OCI-LY3 (cell line): Measurements from ENCODE around the gene MON2.

Experiments used
- H2AFZ ChIP-seq: fragments of 200-600, 300-600 bp; shearing (Covaris generic); 2 replicates; pipeline ENCODE4 v1.6.0; 2014; ENCODE audit warnings: antibody characterized with exemption, low read depth, low read length
- H3K27ac ChIP-seq: fragments of 200-600, 300-600 bp; sonication (generic); 2 replicates; pipeline ENCODE4 v1.5.1; 2014; ENCODE audit warnings: mild to moderate bottlenecking, low read length, moderate library complexity, mixed read lengths
- H3K27me3 ChIP-seq: fragments of 200-600, 300-600 bp; sonication (generic); 2 replicates; pipeline ENCODE4 v1.6.1; 2014; ENCODE audit warnings: low read depth, low read length, mixed read lengths
- H3K36me3 ChIP-seq: fragments of 200-600, 300-600 bp; sonication (generic); replicated peaks from 2 replicates; pipeline ENCODE3; 2014; ENCODE audit warnings: low read depth, low read length, mixed read lengths
- H3K4me1 ChIP-seq: fragments of 300-600, 200-600 bp; sonication (generic); 2 replicates; pipeline ENCODE4 v1.6.1; 2014; ENCODE audit warnings: low read length, mixed read lengths
- H3K4me2 ChIP-seq: fragments of 200-600, 300-600 bp; sonication (generic); 2 replicates; pipeline ENCODE4 v1.6.1; 2014; ENCODE audit warnings: low read length, mixed read lengths
- H3K4me3 ChIP-seq: fragments of 300-600, 200-600 bp; sonication (generic); 2 replicates; pipeline ENCODE4 v1.5.1; 2014; ENCODE audit warnings: antibody characterized with exemption, mild to moderate bottlenecking, low read length, moderate library complexity
- H3K79me2 ChIP-seq: fragments of 300-600, 200-600 bp; shearing (Covaris generic); 2 replicates; pipeline ENCODE4 v1.6.1; 2014; ENCODE audit warnings: mild to moderate bottlenecking, low read length, mixed read lengths
- H3K9ac ChIP-seq: fragments of 300-600, 200-600 bp; shearing (Covaris generic); 2 replicates; pipeline ENCODE4 v1.6.0; 2014; ENCODE audit warnings: mild to moderate bottlenecking, low read length, moderate library complexity
- H3K9me3 ChIP-seq: fragments of 200-600, 300-600 bp; shearing (Covaris generic); 2 replicates; pipeline ENCODE4 v1.6.1; 2014; ENCODE audit warnings: low read length, mixed read lengths; ENCODE audit not compliant: insufficient read depth
- H4K20me1 ChIP-seq: fragments of 200-600, 300-600 bp; sonication (generic); 2 replicates; pipeline ENCODE4 v1.6.1; 2016; ENCODE audit warnings: low read length, mixed read lengths; ENCODE audit not compliant: insufficient read depth
- EZH2phosphoT487 ChIP-seq: fragments of 200-600 bp; shearing (Covaris generic); IDR thresholded peaks from 2 replicates; pipeline ENCODE4 v1.6.1; 2018; ENCODE audit warnings: antibody characterized with exemption, mixed run types, low read depth
- TF ChIP-seq, protein P1 (sequence below): fragments of 200-600, 300-600 bp; sonication (generic); IDR thresholded peaks from 2 replicates; pipeline ENCODE4 v1.5.1; 2014; ENCODE audit warnings: antibody characterized with exemption, low read length, low read depth

MON2 gene, protein sequence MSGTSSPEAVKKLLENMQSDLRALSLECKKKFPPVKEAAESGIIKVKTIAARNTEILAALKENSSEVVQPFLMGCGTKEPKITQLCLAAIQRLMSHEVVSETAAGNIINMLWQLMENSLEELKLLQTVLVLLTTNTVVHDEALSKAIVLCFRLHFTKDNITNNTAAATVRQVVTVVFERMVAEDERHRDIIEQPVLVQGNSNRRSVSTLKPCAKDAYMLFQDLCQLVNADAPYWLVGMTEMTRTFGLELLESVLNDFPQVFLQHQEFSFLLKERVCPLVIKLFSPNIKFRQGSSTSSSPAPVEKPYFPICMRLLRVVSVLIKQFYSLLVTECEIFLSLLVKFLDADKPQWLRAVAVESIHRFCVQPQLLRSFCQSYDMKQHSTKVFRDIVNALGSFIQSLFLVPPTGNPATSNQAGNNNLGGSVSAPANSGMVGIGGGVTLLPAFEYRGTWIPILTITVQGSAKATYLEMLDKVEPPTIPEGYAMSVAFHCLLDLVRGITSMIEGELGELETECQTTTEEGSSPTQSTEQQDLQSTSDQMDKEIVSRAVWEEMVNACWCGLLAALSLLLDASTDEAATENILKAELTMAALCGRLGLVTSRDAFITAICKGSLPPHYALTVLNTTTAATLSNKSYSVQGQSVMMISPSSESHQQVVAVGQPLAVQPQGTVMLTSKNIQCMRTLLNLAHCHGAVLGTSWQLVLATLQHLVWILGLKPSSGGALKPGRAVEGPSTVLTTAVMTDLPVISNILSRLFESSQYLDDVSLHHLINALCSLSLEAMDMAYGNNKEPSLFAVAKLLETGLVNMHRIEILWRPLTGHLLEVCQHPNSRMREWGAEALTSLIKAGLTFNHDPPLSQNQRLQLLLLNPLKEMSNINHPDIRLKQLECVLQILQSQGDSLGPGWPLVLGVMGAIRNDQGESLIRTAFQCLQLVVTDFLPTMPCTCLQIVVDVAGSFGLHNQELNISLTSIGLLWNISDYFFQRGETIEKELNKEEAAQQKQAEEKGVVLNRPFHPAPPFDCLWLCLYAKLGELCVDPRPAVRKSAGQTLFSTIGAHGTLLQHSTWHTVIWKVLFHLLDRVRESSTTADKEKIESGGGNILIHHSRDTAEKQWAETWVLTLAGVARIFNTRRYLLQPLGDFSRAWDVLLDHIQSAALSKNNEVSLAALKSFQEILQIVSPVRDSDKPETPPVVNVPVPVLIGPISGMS (N-terminal part only)

DNA sequence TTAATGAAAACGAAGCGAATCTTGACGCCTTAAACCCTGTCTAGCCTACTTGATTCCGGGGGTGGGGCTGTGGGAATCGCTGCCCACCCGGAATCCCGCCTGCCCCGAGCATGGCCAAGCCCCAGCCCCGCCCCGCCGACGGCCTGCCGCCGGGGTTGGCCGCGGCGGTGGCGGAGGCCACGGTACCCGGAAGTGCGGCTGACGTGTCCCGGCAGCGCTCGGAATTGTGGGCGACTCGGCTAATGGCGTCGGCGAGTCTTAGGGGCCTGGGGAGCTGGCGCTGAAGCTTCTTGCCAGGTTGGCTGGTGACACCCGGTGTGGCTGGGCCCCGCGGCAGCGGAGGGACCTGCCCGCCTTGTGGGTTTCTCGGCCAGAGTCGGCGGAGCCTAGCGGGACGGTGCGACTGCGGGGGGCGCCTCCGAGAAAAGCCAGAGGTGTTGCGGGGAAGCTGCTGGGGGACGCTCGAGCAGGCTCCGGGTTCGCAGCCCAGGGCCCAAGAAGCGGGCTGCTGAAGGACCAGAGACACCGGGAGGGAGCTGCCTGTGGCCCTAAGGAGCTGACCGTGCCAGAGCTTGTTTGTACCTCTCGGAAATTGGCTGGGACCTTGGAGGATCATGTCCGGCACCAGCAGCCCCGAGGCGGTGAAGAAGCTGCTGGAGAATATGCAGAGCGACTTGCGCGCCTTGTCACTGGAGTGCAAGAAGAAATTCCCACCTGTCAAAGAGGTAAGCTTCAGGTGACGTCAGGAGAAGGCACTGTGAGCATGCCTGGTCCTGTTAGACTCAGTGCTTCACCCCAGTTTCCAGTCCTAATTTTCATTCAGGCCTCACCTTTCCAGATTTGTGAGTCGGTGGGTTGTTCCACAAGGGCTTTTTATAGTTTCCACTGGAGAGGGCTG is at the start of gene MON2:
Gene MON2 (plus strand): TSS at position 233 of the 898 bp plus-strand sequence. CDS start 382 bp downstream, at position 615.
- no peak for TF ChIP-seq EZH2phosphoT487
- TF ChIP-seq, protein P1, sequence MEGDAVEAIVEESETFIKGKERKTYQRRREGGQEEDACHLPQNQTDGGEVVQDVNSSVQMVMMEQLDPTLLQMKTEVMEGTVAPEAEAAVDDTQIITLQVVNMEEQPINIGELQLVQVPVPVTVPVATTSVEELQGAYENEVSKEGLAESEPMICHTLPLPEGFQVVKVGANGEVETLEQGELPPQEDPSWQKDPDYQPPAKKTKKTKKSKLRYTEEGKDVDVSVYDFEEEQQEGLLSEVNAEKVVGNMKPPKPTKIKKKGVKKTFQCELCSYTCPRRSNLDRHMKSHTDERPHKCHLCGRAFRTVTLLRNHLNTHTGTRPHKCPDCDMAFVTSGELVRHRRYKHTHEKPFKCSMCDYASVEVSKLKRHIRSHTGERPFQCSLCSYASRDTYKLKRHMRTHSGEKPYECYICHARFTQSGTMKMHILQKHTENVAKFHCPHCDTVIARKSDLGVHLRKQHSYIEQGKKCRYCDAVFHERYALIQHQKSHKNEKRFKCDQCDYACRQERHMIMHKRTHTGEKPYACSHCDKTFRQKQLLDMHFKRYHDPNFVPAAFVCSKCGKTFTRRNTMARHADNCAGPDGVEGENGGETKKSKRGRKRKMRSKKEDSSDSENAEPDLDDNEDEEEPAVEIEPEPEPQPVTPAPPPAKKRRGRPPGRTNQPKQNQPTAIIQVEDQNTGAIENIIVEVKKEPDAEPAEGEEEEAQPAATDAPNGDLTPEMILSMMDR, result no peak
- H3K79me2 ChIP-seq, result peaks cover 47% of the 10 kb centered on the region
- H3K4me2 ChIP-seq, result peak within 1 kb of the TSS; percentile 97
- peaks cover 13% of the 10 kb centered on the region for H3K4me1 ChIP-seq
- peaks cover 4% of the 10 kb centered on the region; the same call in 1 of the 2 replicates for H4K20me1 ChIP-seq
- no peaks in the 10 kb centered on the region for H3K9me3 ChIP-seq
- peak within 1 kb of the TSS; percentile 94 for H3K4me3 ChIP-seq
- H3K27ac ChIP-seq, result peak within 1 kb of the TSS; percentile 73
- peak within 1 kb of the TSS; percentile 99 for H2AFZ ChIP-seq
- H3K27me3 ChIP-seq, result no peaks in the 10 kb centered on the region
- H3K36me3 ChIP-seq, result peaks cover 6% of the 10 kb centered on the region
- peak within 1 kb of the TSS; percentile 95 for H3K9ac ChIP-seq

DNA sequence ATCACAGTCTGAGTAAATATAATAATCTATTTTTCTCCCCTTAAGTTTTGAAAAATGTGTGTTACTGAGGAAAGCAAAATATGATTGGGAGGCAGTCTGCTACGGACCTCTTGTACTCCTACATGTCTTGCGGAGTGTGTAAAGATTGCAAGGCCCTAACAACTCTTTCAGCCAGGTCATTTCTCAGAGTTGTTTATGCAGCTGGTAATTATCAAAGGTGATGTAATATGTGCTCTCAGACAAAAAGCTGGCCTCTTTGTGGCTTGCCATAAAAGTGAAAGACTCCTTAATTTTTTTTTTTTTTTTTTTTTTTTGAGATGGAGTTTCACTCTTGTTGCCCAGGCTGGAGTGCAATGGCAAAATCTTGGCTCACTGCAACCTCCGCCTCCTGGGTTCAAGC is 40.5 kb upstream of the MON2 start:
- H3K4me3 ChIP-seq, result no peak overlapping the region
- H3K79me2 ChIP-seq, result no peaks in the 10 kb centered on the region
- H3K27ac ChIP-seq, result no peak overlapping the region
- no peak overlapping the region for H3K9ac ChIP-seq
- H3K4me1 ChIP-seq, result no peaks in the 10 kb centered on the region
- no peaks in the 10 kb centered on the region; the same call in 1 of the 2 replicates for H3K9me3 ChIP-seq
- H2AFZ ChIP-seq, result no peak overlapping the region
- TF ChIP-seq, protein P1, result no peak
- H3K36me3 ChIP-seq, result no peaks in the 10 kb centered on the region
- H3K27me3 ChIP-seq, result peaks cover 5% of the 10 kb centered on the region; the same call in 1 of the 2 replicates
- H3K4me2 ChIP-seq, result no peak overlapping the region
- no peaks in the 10 kb centered on the region for H4K20me1 ChIP-seq

DNA sequence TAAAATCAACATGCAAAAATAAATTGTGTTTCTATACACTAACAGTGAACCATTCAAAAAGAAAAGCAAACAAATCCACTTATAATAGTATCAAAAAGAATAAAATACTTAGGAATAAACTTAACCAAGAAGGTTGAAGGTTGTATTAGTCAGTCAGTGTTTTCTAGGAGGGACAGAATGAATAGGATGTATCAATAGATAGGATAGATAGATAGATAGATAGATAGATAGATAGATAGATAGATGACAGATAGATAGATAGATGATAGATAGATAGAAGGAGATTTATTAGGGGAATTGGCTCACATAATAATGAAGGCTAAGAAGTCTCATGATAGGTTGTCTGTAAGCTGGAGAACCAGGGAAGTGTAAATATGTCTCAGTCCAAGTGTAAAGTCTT is 37.2 kb upstream of the MON2 start:
- Histone ChIP-seq H3K36me3 (no peaks in the 10 kb centered on the region), H3K4me1 (no peaks in the 10 kb centered on the region), H4K20me1 (no peaks in the 10 kb centered on the region), H3K79me2 (no peaks in the 10 kb centered on the region), H3K4me3 (no peak overlapping the region), H2AFZ (no peak overlapping the region), H3K4me2 (no peak overlapping the region), H3K9ac (no peak overlapping the region), H3K27ac (no peak overlapping the region), H3K27me3 (peaks cover 9% of the 10 kb centered on the region; the same call in 1 of the 2 replicates), H3K9me3 (no peaks in the 10 kb centered on the region; the same call in 1 of the 2 replicates)
- TF ChIP-seq, protein P1, result no peak
- no peak for TF ChIP-seq EZH2phosphoT487
